Suprapubic skin (tissue), 3 donors: Measurements from ENCODE around the gene IRF2BPL.

Experiments
- POLR2AphosphoS5 ChIP-seq, 3 donors: sonication (generic); formaldehyde crosslinking; IDR thresholded peaks; one replicate each; pipeline ENCODE4 v1.6.1; 2017; ENCODE audit warnings: antibody characterized with exemption in 3 of 3
- TF ChIP-seq, protein P1 (sequence below), 2 donors: fragments of 200-600 bp in 1 of 2; fragments of 450-650 bp in 1 of 2; sonication (generic) in 1 of 2; IDR thresholded peaks; one replicate each; pipeline ENCODE4 v1.5.1; 2016 to 2019; ENCODE audit warnings: antibody characterized with exemption in 2 of 2, mild to moderate bottlenecking in 1 of 2, moderate library complexity in 1 of 2

DNA sequence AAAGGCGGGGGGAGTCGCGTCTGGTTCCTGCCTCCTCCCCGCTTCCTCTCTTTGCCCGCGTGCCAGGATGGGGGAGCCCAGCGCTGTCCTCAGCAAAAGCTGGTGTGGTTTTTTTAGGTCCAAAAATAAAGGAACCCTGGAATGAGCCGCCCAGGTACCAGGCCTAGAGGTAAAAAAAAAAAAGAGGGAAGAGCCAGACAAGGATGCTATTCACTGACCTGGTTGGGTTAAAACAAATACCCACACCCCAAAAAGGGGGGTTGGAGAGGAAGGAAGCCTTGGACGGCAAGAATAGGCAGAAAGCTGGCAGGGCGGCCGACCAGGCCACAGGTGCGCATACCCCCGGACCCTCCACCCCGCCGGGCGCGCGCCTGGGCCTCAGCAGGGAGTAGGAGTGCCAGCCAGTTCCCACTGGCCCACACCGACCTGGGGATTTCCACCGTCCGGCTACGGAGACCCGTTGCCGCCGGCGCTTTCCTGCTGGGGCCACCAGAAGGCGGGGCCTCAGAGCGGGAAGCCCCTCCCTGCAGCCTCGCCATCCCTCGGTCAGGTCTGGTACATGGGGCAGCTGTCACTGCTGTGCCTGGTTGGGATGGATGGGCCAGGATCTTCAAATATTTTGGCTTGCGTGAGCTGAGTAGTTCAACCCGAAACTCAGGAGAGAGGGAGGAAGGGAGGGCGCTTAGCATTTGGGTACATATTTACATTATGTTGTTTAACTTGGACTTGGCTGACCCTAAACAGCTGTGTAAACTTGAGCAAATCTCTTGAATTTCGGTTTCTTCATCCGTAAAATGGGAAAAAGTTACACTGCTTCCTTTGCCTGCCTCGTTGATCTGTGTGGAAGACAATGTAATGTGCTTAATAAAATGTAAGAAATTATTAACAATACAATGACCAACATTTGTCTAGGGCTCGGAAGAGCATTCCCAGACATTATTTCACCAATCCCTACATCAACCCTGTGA is 5.4 kb upstream of the IRF2BPL start:
- TF ChIP-seq, protein P1, sequence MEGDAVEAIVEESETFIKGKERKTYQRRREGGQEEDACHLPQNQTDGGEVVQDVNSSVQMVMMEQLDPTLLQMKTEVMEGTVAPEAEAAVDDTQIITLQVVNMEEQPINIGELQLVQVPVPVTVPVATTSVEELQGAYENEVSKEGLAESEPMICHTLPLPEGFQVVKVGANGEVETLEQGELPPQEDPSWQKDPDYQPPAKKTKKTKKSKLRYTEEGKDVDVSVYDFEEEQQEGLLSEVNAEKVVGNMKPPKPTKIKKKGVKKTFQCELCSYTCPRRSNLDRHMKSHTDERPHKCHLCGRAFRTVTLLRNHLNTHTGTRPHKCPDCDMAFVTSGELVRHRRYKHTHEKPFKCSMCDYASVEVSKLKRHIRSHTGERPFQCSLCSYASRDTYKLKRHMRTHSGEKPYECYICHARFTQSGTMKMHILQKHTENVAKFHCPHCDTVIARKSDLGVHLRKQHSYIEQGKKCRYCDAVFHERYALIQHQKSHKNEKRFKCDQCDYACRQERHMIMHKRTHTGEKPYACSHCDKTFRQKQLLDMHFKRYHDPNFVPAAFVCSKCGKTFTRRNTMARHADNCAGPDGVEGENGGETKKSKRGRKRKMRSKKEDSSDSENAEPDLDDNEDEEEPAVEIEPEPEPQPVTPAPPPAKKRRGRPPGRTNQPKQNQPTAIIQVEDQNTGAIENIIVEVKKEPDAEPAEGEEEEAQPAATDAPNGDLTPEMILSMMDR (IDR thresholded peaks at IDR 0.05) = no peak
- TF ChIP-seq POLR2AphosphoS5 (IDR thresholded peaks at IDR 0.05) = peak in 2 of 3 donors; percentile 21 to 62
